SW480 (cell line): ENCODE data around the gene GTPBP2.
A peak's percentile ranks its signal among the peaks of the same experiment; 100 is the strongest.

ENCODE experiments used
- DNase-seq: peaks from one replicate; pipeline ENCODE4 v3.0.0-alpha.2; 2016; ENCODE audit warnings: low spot score

GTPBP2 gene

GRCh38 chr6:43575772-43576551, 53.1 kb downstream of the GTPBP2 start, which contains the start of the genes POLH and XPO5:
Gene POLH, plus strand, starts transcription at chr6:43576185. Its CDS starts 6,135 bp downstream, at chr6:43582320.
Gene XPO5, minus strand, starts transcription at chr6:43576038. Its CDS starts 174 bp downstream, at chr6:43575864.
- DNase-seq, result peak; percentile 88

- DNase-seq, result peak; percentile 55
Observed at GRCh38 chr6:43575105-43575771, 53.8 kb downstream of the GTPBP2 start.

GRCh38 chr6:43572015-43572414, 57.0 kb downstream of the GTPBP2 start:
- DNase-seq, result no peak

GRCh38 chr6:43570876-43571441, 58.1 kb downstream of the GTPBP2 start:
- peak; percentile 3 for DNase-seq
